Endodermal cell (in vitro differentiated cells): ENCODE results near the gene LLCFC1. TPM values are rescaled to one million over a fixed set of nuclear protein-coding genes. Genes with fewer than 3 reads are reported as not detected.

Experiments used
- DNase-seq: peaks from one replicate; pipeline ENCODE4 v3.0.0-alpha.2; 2017
- H3K27ac ChIP-seq: 2 replicates; pipeline ENCODE4 v1.5.1; 2013; ENCODE audit warnings: mild to moderate bottlenecking, low read depth, low read length, moderate library complexity
- H3K27me3 ChIP-seq: 2 replicates; pipeline ENCODE4 v1.6.1; 2013; ENCODE audit warnings: mild to moderate bottlenecking, low read length, moderate library complexity; ENCODE audit not compliant: insufficient read depth, control insufficient read depth, poor library complexity, severe bottlenecking
- H3K36me3 ChIP-seq: 2 replicates; pipeline ENCODE4 v1.7.0; 2013; ENCODE audit warnings: mild to moderate bottlenecking, low read length, moderate library complexity; ENCODE audit not compliant: control insufficient read depth, insufficient read depth
- H3K4me1 ChIP-seq: one replicate; pipeline ENCODE4 v1.7.0; 2013; ENCODE audit warnings: low read length; ENCODE audit not compliant: control insufficient read depth, insufficient read depth
- H3K4me3 ChIP-seq: 2 replicates; pipeline ENCODE4 v1.5.1; 2013; ENCODE audit warnings: mild to moderate bottlenecking, low read length, moderate library complexity
- H3K9ac ChIP-seq: 2 replicates; pipeline ENCODE4 v1.6.1; 2013; ENCODE audit warnings: mild to moderate bottlenecking, low read length, moderate library complexity; ENCODE audit not compliant: poor library complexity, severe bottlenecking; ENCODE audit errors: extremely low read depth
- H3K9me3 ChIP-seq: 2 replicates; pipeline ENCODE4 v1.6.1; 2013; ENCODE audit warnings: mild to moderate bottlenecking, low read length, moderate library complexity; ENCODE audit not compliant: control insufficient read depth
- H3K27ac Mint-ChIP-seq: 2 replicates; pipeline ENCODE4 v1.8.0; 2020; ENCODE audit warnings: mixed read lengths
- H3K27me3 Mint-ChIP-seq: 2 replicates; pipeline ENCODE4 v1.8.0; 2021; ENCODE audit warnings: mild to moderate bottlenecking, mixed read lengths; ENCODE audit not compliant: insufficient read depth
- H3K36me3 Mint-ChIP-seq: 2 replicates; pipeline ENCODE4 v1.8.0; 2020; ENCODE audit warnings: low read depth, mixed read lengths
- H3K4me1 Mint-ChIP-seq: 2 replicates; pipeline ENCODE4 v1.8.0; 2020; ENCODE audit warnings: mixed read lengths
- H3K4me3 Mint-ChIP-seq: 2 replicates; pipeline ENCODE4 v1.8.0; 2020; ENCODE audit warnings: mild to moderate bottlenecking, moderate library complexity, mixed read lengths
- H3K9me3 Mint-ChIP-seq: 2 replicates; pipeline ENCODE4 v1.8.0; 2020; ENCODE audit warnings: mild to moderate bottlenecking, mixed read lengths
- CTCF ChIP-seq: fragments of 200-600 bp; sonication (generic); conservative IDR thresholded peaks from 2 replicates; pipeline ENCODE4 v1.5.0; 2021; ENCODE audit warnings: antibody characterized with exemption, mild to moderate bottlenecking
- WGBS, 2 experiments: methylation state at CpG; one replicate each; pipeline versions ENCODE4 v1.1.5 to v1.1.7; 2013; ENCODE audit warnings: missing lambda C conversion rate in 2 of 2, mixed read lengths in 1 of 2; ENCODE audit not compliant: insufficient coverage in 1 of 2, insufficient read length in 1 of 2; 5-methylcytosine and 5-hydroxymethylcytosine counted together
- total RNA-seq, 2 donors: library from RNA; stranded (reverse); fragmentation: NEBNext Ultra II Directional in 1 of 2; extraction: Animal tissue kit (Norgen Biotek cat#: 25700) in 1 of 2; gene quantifications; 2 replicates in 1 of 2; 3 replicates in 1 of 2; pipeline ENCODE4 v1.2.1, GENCODE V29; 2021

Gene LLCFC1
- total RNA-seq, 2 donors from 2014 or later, result not detected

- Histone ChIP-seq H3K9ac (no peak overlapping the region), H3K9me3 (no peaks in the 10 kb centered on the region), H3K36me3 (no peaks in the 10 kb centered on the region), H3K4me3 (no peak overlapping the region), H3K27me3 (no peaks in the 10 kb centered on the region), H3K27ac (no peak overlapping the region), H3K4me1 (no peaks in the 10 kb centered on the region)
- TF ChIP-seq CTCF, result no peak
- peaks cover 3% of the 10 kb centered on the region for H3K27me3 Mint-ChIP-seq
- DNase-seq, result no peak
- no peak overlapping the region for H3K27ac Mint-ChIP-seq
- WGBS, 2 experiments, result 98 to 100% methylated on average over 1 to 2 of the region's 2 CpGs
- no peaks in the 10 kb centered on the region for H3K9me3 Mint-ChIP-seq
- no peak overlapping the region for H3K4me3 Mint-ChIP-seq
- H3K36me3 Mint-ChIP-seq, result peaks cover 18% of the 10 kb centered on the region
- H3K4me1 Mint-ChIP-seq, result peaks cover 64% of the 10 kb centered on the region
Measured at GRCh38 chr7:142963993-142964392, 24.7 kb downstream of the LLCFC1 start.

DNA sequence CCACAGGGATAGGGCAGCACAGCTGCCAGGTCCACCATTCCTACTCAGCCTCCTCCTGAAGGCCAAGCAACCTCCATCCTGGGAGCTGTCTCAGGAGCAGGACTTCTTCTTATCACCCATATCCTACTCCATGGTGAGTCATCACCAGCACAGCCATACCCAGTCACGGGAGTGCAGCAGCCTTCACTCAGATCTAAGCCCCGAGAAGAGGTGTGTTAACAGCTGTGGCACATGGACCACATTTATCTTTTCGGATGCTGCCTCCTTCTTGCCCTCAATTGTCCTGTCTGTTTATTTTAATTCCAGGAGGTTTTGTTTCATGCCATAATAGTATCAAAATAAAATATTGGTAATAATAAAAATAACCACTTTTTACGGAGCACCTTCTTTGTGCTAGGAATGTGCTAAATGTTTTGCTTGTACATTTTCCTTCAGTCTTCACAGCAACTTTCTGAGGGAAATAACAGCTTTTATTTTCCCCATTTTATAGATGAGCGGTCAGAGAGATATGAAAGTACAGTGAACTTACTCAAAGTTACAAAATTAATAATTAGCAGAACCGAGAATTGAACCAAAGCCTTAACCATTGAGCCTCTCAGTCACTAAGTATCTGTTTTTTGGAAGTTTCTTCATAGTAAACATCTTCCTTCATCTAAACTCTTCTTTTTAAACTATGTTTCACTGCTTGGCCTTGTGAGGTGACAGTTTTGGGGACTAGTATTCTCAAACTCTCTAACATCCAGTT lies 25.4 kb downstream of the LLCFC1 start:
- no peak for TF ChIP-seq CTCF
- peaks cover 13% of the 10 kb centered on the region for H3K36me3 Mint-ChIP-seq
- Histone ChIP-seq H3K36me3 (no peaks in the 10 kb centered on the region), H3K4me1 (no peaks in the 10 kb centered on the region), H3K27me3 (no peaks in the 10 kb centered on the region), H3K27ac (no peak overlapping the region), H3K9me3 (no peaks in the 10 kb centered on the region), H3K4me3 (no peak overlapping the region), H3K9ac (no peak overlapping the region)
- DNase-seq, result no peak
- H3K4me1 Mint-ChIP-seq, result peaks cover 59% of the 10 kb centered on the region
- H3K27ac Mint-ChIP-seq, result no peak overlapping the region
- 93 to 100% methylated on average over 1 to 6 of the region's 6 CpGs for WGBS, 2 experiments
- H3K4me3 Mint-ChIP-seq, result no peak overlapping the region
- H3K9me3 Mint-ChIP-seq, result no peaks in the 10 kb centered on the region
- peaks cover 5% of the 10 kb centered on the region for H3K27me3 Mint-ChIP-seq

DNA sequence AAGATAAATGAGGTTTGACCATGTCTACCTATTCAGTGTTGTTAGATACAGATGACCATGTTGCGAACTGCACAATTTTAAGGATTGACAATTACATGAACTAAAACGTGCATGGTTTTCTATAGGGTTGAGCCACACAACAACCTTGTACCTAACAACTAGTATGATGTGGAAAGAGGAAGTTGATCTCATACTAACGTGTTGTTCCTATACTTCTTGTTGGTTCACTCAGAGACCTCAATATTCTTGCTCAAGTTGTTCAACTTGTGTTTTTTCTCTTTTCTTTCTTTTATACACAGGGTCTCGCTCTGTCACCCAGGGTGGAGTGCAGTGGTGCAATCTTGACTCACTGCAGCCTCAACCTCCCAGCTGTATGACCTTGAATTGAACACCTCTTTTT lies 28.9 kb downstream of the LLCFC1 start:
- TF ChIP-seq CTCF, result no peak
- Mint-ChIP-seq H3K27me3 (peaks cover 5% of the 10 kb centered on the region), H3K27ac (no peak overlapping the region), H3K4me1 (peaks cover 24% of the 10 kb centered on the region), H3K9me3 (peaks cover 11% of the 10 kb centered on the region), H3K4me3 (no peak overlapping the region), H3K36me3 (no peaks in the 10 kb centered on the region)
- H3K4me3 ChIP-seq, result no peak overlapping the region
- H3K27ac ChIP-seq, result no peak overlapping the region
- DNase-seq, result no peak
- WGBS, 2 experiments, result 88 to 92% methylated on average over 1 to 4 of the region's 4 CpGs
- no peaks in the 10 kb centered on the region for H3K9me3 ChIP-seq
- H3K27me3 ChIP-seq, result no peaks in the 10 kb centered on the region
- no peak overlapping the region for H3K9ac ChIP-seq
- no peaks in the 10 kb centered on the region for H3K4me1 ChIP-seq
- no peaks in the 10 kb centered on the region for H3K36me3 ChIP-seq
